Measurements from ENCODE around the gene HSD11B1.
"Not testable (repeated sequence)": the region's sequence is repeated elsewhere in the genome, so short reads cannot be mapped to it uniquely, and the experiment has no call there.

Gene HSD11B1

GRCh38 chr1:209692296-209692695, 12.3 kb upstream of the HSD11B1 start:
- no peak for DNase-seq

- peak; percentile 84 for DNase-seq
Observed at GRCh38 chr1:209692745-209693504, 11.7 kb upstream of the HSD11B1 start.

GRCh38 chr1:209696673-209697072, 8.0 kb upstream of the HSD11B1 start:
- no peak for DNase-seq

DNA sequence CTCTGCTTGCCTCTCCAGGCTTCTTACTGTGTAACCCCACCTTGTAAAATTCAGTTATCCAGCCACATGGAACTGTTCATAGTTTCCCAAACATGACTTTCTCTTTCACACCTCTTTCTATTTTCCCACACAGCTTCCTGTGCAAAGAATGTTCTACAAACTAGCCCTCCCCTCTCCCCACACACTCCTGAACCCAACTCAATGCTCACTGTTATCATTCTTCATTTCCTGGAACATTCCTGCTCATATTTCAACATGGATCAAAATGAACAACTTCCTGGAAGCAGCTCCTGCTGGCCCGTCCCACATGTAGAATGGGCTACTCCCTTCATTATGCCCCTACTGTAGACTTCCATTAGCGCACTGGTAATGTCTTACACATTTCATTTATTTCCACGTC, 7.5 kb upstream of the HSD11B1 start:
- no peak for DNase-seq

DNA sequence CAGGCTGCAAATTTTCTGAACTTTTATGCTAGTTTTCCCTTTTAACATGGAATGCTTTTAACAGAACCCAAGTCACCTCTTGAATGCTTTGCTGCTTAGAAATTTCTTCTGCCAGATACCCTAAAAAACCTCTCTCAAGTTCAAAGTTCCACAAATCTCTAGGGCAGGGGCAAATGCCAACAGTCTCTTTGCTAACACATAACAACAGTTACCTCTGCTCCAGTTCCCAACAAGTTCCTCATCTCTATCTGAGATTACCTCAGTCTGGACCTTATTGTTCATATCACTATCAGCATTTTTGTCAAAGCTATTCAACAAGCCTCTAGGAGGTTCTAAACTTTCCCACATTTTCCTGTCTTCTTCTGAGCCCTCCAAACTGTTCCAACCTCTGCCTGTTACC, 4.0 kb upstream of the HSD11B1 start:
- DNase-seq: not testable (repeated sequence)

DNA sequence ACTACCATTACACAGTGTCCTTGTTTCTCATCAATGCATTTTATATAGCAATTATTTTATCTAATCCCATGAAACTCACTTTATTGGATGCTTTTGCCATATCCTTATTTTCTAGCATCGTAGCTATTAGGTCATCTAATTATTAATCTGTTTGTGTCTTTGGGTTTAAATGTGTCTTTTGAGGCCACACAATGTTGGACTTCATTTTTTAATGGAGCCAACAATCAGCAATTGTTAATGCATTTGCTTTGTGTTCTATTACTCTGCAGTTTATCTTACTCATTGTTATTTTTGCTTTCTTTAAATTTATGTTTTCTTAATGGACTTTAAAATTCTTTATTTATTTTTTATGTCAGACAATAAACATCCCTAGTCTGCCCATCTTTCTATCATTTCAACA, 1.8 kb upstream of the HSD11B1 start:
- DNase-seq: no peak

DNA sequence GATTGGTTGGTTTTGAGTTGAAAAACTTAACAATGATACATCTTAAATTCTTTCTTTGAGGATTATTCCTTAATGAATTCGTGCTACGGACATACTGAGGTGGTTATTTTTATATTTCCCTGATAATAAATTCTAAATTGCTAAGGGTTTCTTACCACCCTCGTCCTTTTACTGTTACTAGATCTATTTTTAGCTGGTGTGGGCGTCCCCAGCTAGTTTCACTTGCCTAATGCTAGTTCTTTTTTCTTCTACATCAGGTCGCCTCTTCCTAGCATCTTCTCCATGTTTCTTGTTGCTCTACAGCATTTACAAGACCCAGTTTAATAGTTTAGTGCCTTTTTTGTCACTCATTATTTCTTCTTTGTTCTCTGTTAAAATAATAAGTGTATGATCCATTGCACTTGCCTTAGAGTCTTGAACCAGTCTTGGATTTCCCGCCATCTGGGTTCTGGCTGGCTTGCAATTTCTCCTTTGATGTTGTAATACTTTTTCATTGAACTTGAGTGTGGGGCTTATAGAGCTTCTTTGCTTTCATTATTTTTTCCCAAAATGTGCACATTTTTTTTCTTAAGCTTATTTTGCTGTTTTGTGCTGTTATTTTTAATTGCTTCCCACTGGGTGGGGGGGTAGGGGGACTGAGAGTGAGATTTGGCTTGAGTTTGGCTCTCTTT, 677 bp upstream of the HSD11B1 start:
- DNase-seq: peak; percentile 36

DNA sequence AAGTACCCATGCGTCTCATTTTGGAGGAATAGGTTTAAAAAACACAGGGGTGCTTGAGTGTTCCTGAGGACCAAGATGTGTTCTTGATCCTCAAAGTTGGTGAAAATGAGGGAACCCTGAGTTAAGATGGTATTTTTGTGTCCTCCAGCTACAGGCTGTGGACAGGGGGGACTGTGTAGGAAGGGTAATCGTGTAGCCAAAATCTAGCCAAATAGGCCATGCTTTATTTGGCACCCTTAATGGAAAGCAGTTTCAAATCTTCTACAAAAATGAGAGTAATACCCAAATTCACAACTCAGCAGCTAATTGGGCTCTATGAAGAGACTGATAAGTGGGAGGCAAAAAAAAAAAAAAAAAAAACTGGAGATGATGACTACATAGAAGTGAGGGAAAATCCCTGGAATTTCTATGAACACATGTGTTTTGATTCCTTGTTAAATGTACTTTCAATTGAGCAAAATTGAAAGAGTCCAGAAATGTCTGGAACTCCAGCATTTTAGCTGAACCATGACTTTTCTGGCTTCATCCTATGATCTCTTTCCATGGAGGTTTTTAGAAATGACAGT, 470 bp downstream of the HSD11B1 start:
- DNase-seq: no peak

GRCh38 chr1:209706622-209707021, 2.0 kb downstream of the HSD11B1 start:
- DNase-seq: no peak

DNA sequence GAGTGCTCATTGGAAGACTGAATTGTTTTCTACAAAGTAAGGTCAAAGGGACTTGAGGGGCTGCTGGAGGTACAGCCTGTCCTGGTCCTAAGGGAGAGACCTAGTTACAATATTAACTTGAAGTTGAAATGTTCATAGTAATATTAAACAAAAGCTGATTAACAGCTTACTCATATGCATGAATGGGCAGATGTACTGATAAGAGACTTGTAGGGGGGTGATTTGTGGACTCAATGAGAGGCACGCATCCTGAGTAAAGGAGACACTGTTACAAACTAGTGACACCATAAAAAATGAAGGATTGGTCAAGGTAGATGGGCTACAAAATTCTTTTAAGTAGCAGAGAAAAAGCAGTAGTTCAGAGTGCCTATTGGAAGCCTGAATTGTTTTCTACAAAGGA, 2.7 kb downstream of the HSD11B1 start:
- no peak for DNase-seq

DNA sequence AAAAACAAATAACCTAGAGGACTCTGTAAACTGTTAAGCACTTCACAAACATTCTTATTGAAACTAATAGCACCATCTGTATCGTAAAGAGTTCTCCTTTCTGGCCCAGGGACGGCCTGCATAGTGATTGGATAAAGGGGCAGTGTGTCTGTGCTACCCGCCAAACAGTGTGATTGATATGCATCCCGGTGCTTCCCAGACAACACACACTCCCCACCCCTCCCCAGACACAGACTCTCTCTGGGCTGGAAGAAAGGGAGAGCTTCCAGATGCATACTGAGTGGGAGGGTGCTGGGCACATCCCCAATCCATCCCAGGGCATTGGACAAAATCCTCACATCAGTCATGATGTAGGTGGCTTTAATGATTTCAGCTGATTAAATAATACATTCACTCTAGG, 3.7 kb downstream of the HSD11B1 start:
- DNase-seq: no peak

DNA sequence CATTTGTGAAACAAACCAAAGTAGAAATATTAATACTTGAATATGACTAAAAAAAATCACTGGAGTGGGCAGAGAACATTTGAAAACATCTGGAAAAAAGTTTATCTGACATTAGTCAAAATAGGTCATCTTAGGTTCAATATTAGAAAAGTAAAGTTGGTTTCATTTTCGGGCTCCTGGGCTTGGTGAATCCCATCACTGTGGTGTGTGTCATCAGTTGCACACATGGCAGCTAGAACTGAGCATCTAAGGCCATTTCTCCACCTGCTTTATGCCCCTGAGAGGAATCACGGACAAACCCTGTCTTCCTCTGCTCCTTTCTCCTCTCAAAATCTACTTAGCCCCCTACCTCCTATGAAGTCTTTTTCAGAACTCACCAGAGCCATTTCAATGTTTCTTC, 5.4 kb downstream of the HSD11B1 start:
- peak; percentile 25 for DNase-seq

DNA sequence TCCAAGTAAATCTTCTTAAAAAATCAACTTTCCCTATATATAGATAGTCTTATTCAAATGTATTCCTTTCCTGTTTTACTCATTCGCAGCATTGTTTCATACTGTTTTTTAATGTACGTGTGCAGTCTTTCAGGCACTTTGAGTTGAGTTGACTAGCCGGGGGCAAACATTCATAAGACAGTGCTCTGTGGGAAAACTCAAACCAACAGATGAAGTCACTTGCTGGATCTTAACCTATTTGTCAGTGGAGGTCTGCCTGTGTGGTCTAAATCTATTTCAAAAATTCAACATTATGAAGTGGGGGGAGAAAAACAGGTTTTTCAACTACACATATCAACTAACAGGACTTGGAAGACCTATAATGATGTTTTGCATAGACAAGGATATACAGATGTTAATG, 6.2 kb downstream of the HSD11B1 start:
- no peak for DNase-seq

GRCh38 chr1:209714338-209714737, 9.7 kb downstream of the HSD11B1 start:
- no peak for DNase-seq

DNA sequence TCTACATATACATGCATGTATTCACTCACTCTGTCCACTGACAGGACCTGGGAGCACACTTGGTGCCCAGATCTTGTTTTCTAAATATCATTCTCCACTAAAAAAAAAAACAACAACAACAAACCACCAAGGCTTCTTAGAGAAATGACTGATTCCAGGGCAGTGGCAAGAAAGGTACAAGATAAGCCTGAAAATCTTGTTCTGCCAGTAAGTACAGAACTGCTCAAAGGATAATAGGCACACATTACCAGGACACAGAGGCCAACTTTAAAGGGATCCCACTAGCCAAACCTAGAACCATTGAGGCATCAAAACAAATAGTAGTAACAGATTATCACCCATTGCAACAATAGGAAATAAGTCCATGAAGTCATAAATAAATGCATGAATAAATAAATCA, 10.7 kb downstream of the HSD11B1 start:
- DNase-seq: no peak

- DNase-seq: no peak
Observed at GRCh38 chr1:209717818-209718217, 13.2 kb downstream of the HSD11B1 start.

- no peak for DNase-seq
Observed at GRCh38 chr1:209720326-209720725, 15.7 kb downstream of the HSD11B1 start.

- DNase-seq: no peak
Observed at GRCh38 chr1:209720826-209721225, 16.2 kb downstream of the HSD11B1 start.

DNA sequence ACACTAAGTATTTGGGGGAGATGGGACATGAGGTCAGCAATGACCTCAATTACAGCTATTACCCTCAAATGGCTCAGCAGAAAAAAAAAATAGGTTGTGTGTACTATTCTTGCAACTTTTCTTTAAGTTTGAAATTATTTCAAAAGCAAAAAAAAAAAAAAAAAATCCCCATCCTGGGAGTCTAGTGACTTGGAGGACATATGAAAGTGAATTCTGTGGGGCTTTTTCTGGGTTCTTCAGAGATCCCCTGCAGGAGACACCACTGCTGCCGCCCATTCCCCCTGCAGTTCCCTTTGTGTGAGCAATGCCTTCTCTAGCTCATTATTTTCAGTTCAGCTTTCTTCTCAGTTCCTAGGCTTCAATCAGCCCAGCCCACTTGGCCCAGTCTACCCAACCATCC, 16.7 kb downstream of the HSD11B1 start:
- no peak for DNase-seq

GRCh38 chr1:209723265-209723664, 18.6 kb downstream of the HSD11B1 start:
- DNase-seq: no peak

DNA sequence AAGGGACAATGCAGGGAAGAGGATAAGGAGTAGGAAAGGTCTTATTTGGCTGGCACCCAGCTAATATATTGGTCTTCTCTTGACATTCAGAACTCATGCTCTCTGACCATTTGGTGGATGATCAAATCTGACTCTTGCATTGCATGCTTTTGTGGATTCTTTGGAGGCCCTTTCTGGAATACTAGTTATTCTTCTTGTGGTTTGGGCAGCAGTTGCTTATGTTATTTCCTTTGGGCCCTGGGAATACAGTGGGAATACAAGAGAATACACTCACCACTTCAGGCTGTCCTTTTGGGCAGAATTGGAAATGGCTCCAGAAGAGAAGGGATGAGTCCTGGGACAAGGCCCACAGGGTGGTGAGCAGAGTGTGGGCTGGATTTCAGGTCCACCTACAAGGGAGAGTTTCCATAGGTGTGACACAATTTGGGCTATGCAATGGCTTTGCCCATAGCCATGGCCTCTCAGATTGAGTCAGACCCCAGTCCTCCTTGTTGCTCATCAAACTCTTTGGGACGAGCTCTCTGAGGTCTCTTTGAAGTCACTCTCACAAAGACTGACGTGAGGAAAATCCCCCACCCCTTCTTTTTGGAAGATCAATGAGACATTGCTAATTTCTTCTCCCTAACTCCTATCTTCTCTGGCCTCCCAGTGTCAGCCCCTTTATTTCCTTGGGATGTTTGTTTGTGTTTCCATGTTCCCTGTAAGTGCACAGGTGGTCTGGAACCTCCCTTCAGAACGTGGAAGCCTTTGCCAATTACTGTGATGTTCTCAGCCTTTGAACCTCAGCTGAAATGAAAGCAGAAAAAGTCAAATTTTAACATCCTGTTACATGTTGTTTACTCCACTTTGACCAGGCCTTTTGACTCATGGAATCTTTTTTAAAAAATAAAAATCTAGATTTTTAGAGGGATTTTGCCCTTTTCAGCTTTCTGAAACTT, 19.4 kb downstream of the HSD11B1 start:
- peak; percentile 69 for DNase-seq

DNA sequence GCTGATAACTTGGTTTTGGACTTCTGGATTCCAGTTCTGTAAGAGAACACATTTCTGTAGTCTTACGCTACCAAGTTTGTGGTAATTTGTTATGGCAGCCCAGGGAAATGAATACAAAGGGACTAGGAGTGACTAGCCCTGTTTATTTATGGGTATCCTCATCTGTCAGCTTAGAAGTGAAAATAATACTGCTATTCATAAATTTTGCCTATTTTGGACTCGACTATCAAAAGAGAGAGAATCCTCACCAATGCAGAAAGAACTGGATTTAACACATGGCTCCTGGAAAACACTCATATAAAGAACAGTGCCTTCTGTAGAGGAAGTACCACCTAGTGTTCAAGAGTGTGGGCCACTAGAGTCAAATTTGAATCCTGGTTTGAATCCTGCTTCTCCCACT, 22.6 kb downstream of the HSD11B1 start:
- DNase-seq: no peak

- no peak for DNase-seq
Observed at GRCh38 chr1:209727785-209728184, 23.1 kb downstream of the HSD11B1 start.
